HepG2 (cell line): ENCODE results near the gene RRBP1. TPM values are rescaled to one million over a fixed set of nuclear protein-coding genes. Genes with fewer than 3 reads are reported as not detected.

ENCODE experiments used
- ARID2 ChIP-seq: sonication (generic); formaldehyde crosslinking; IDR thresholded peaks from 2 replicates; pipeline ENCODE4 v1.8.1; 2022; ENCODE audit warnings: mild to moderate bottlenecking, missing genetic modification reagents, borderline replicate concordance
- CC2D1A ChIP-seq: sonication (generic); formaldehyde crosslinking; IDR thresholded peaks from 2 replicates; pipeline ENCODE4 v1.8.1; 2023; ENCODE audit warnings: mild to moderate bottlenecking, missing genetic modification reagents
- CCDC6 ChIP-seq: sonication (generic); formaldehyde crosslinking; IDR thresholded peaks from 2 replicates; pipeline ENCODE4 v1.8.1; 2022; ENCODE audit warnings: mild to moderate bottlenecking, missing genetic modification reagents, moderate library complexity
- DNMT1 ChIP-seq: sonication (generic); formaldehyde crosslinking; IDR thresholded peaks from 2 replicates; pipeline ENCODE4 v1.5.1; 2020; ENCODE audit warnings: mild to moderate bottlenecking, missing genetic modification reagents
- FOXC1 ChIP-seq: sonication (generic); formaldehyde crosslinking; IDR thresholded peaks from 2 replicates; pipeline ENCODE4 v1.8.0; 2022; ENCODE audit warnings: mild to moderate bottlenecking, missing genetic modification reagents, borderline replicate concordance
- FOXK1 ChIP-seq: sonication (generic); formaldehyde crosslinking; IDR thresholded peaks from 2 replicates; pipeline ENCODE4 v1.4.0; 2020; ENCODE audit warnings: low read depth, missing genetic modification reagents, borderline replicate concordance
- HIVEP1 ChIP-seq: sonication (generic); formaldehyde crosslinking; IDR thresholded peaks from 2 replicates; pipeline ENCODE4 v1.4.0; 2020; ENCODE audit warnings: mild to moderate bottlenecking, missing genetic modification reagents
- KLF16 ChIP-seq, 2 experiments: sonication (generic) in 1 of 2; formaldehyde crosslinking in 1 of 2; IDR thresholded peaks; 2 replicates each; pipeline versions ENCODE4 v1.6.1 to v1.8.0; 2016 to 2023; ENCODE audit warnings: missing genetic modification reagents in 2 of 2, missing compliant biosample characterization in 1 of 2
- KLF9 ChIP-seq: IDR thresholded peaks from 2 replicates; pipeline ENCODE4 v1.6.1; 2016; ENCODE audit warnings: low read depth
- MYNN ChIP-seq: sonication (generic); formaldehyde crosslinking; IDR thresholded peaks from 2 replicates; pipeline ENCODE4 v1.4.0; 2020; ENCODE audit warnings: mild to moderate bottlenecking, low read depth, missing genetic modification reagents
- RBM39 ChIP-seq: fragments of 200-400 bp; formaldehyde crosslinking; IDR thresholded peaks from one replicate; pipeline ENCODE4 v1.6.1; 2018; ENCODE audit warnings: antibody characterized with exemption, mild to moderate bottlenecking, low read depth, low read length; ENCODE audit not compliant: poor library complexity, severe bottlenecking
- RCOR2 ChIP-seq: IDR thresholded peaks from 2 replicates; pipeline ENCODE4 v1.6.1; 2016; ENCODE audit warnings: missing biosample characterization, missing genetic modification reagents
- RORA ChIP-seq: sonication (generic); formaldehyde crosslinking; IDR thresholded peaks from 2 replicates; pipeline ENCODE4 v1.5.0; 2020; ENCODE audit warnings: mild to moderate bottlenecking, missing genetic modification reagents, moderate library complexity
- SAFB2 ChIP-seq: sonication (generic); formaldehyde crosslinking; IDR thresholded peaks from 2 replicates; pipeline ENCODE4 v1.5.1; 2020; ENCODE audit warnings: missing genetic modification reagents, low read depth, mild to moderate bottlenecking, borderline replicate concordance
- THAP8 ChIP-seq: sonication (generic); formaldehyde crosslinking; IDR thresholded peaks from 2 replicates; pipeline ENCODE4 v1.5.1; 2020; ENCODE audit warnings: missing genetic modification reagents, mild to moderate bottlenecking, borderline replicate concordance
- TOE1 ChIP-seq: sonication (generic); formaldehyde crosslinking; IDR thresholded peaks from 2 replicates; pipeline ENCODE4 v1.4.0; 2020; ENCODE audit warnings: mild to moderate bottlenecking, missing genetic modification reagents
- ZBTB26 ChIP-seq: IDR thresholded peaks from 2 replicates; pipeline ENCODE4 v1.6.1; 2016; ENCODE audit warnings: missing compliant biosample characterization, missing genetic modification reagents, borderline replicate concordance
- ZMYM4 ChIP-seq: sonication (generic); formaldehyde crosslinking; IDR thresholded peaks from 2 replicates; pipeline ENCODE4 v1.8.1; 2023; ENCODE audit warnings: mild to moderate bottlenecking, missing genetic modification reagents
- ZNF253 ChIP-seq: sonication (generic); formaldehyde crosslinking; IDR thresholded peaks from 2 replicates; pipeline ENCODE4 v1.8.0; 2022; ENCODE audit warnings: mild to moderate bottlenecking, missing genetic modification reagents, borderline replicate concordance
- ZNF260 ChIP-seq: sonication (generic); formaldehyde crosslinking; IDR thresholded peaks from 2 replicates; pipeline ENCODE4 v1.4.0; 2020; ENCODE audit warnings: missing genetic modification reagents, low read depth, mild to moderate bottlenecking, borderline replicate concordance
- ZNF292 ChIP-seq: sonication (generic); formaldehyde crosslinking; IDR thresholded peaks from 2 replicates; pipeline ENCODE4 v1.8.1; 2022; ENCODE audit warnings: mild to moderate bottlenecking, low read depth, missing genetic modification reagents, borderline replicate concordance
- ZNF34 ChIP-seq: sonication (generic); formaldehyde crosslinking; IDR thresholded peaks from 2 replicates; pipeline ENCODE4 v1.4.0; 2020; ENCODE audit warnings: mild to moderate bottlenecking, missing genetic modification reagents, borderline replicate concordance
- ZNF557 ChIP-seq: sonication (generic); formaldehyde crosslinking; IDR thresholded peaks from 2 replicates; pipeline ENCODE4 v1.4.0; 2020; ENCODE audit warnings: missing genetic modification reagents
- ZNF616 ChIP-seq: sonication (generic); formaldehyde crosslinking; IDR thresholded peaks from 2 replicates; pipeline ENCODE4 v1.5.0; 2020; ENCODE audit warnings: low read depth, mild to moderate bottlenecking, missing genetic modification reagents
- ZNF703 ChIP-seq: sonication (generic); formaldehyde crosslinking; IDR thresholded peaks from 2 replicates; pipeline ENCODE4 v1.5.1; 2020; ENCODE audit warnings: missing genetic modification reagents, mild to moderate bottlenecking, moderate library complexity, borderline replicate concordance
- ZNF749 ChIP-seq: sonication (generic); formaldehyde crosslinking; IDR thresholded peaks from 2 replicates; pipeline ENCODE4 v1.8.0; 2022; ENCODE audit warnings: mild to moderate bottlenecking, missing genetic modification reagents, moderate library complexity, borderline replicate concordance
- ZNF83 ChIP-seq: sonication (generic); formaldehyde crosslinking; IDR thresholded peaks from 2 replicates; pipeline ENCODE4 v1.4.0; 2020; ENCODE audit warnings: missing genetic modification reagents, mild to moderate bottlenecking, borderline replicate concordance
- ZZZ3 ChIP-seq: sonication (generic); formaldehyde crosslinking; IDR thresholded peaks from 2 replicates; pipeline ENCODE4 v1.4.0; 2020; ENCODE audit warnings: missing genetic modification reagents, mild to moderate bottlenecking, borderline replicate concordance
- polyA plus RNA-seq, 8 experiments: library from polyadenylated mRNA; depleted of rRNA in 3 of 8; stranded (reverse) in 7 of 8; unstranded in 1 of 8; fragments of >200 nt; fragmentation: Illumina TruSeq in 4 of 8; extraction: Trizol in 4 of 8; gene quantifications; 2 replicates each; pipeline versions ENCODE4 v1.2.1 to v1.2.3, GENCODE V29; 2011 to 2016; ENCODE audit warnings: low read depth in 4 of 8, missing spikeins in 1 of 8, mixed read lengths in 1 of 8; ENCODE audit not compliant: insufficient read depth in 1 of 8
- total RNA-seq, 5 experiments: library from RNA; depleted of rRNA; stranded (reverse); fragments of >200 nt; fragmentation: Illumina TruSeq; extraction: Trizol; gene quantifications; 2 replicates each; pipeline ENCODE4 v1.2.3, GENCODE V29; 2016; ENCODE audit warnings: low read depth in 1 of 5

Gene RRBP1
- total and polyA plus RNA-seq, 2 of the 13 experiments (the other 11 are each of a cell fraction or from before 2014, with no cell fraction given) = 150 to 222 TPM

DNA sequence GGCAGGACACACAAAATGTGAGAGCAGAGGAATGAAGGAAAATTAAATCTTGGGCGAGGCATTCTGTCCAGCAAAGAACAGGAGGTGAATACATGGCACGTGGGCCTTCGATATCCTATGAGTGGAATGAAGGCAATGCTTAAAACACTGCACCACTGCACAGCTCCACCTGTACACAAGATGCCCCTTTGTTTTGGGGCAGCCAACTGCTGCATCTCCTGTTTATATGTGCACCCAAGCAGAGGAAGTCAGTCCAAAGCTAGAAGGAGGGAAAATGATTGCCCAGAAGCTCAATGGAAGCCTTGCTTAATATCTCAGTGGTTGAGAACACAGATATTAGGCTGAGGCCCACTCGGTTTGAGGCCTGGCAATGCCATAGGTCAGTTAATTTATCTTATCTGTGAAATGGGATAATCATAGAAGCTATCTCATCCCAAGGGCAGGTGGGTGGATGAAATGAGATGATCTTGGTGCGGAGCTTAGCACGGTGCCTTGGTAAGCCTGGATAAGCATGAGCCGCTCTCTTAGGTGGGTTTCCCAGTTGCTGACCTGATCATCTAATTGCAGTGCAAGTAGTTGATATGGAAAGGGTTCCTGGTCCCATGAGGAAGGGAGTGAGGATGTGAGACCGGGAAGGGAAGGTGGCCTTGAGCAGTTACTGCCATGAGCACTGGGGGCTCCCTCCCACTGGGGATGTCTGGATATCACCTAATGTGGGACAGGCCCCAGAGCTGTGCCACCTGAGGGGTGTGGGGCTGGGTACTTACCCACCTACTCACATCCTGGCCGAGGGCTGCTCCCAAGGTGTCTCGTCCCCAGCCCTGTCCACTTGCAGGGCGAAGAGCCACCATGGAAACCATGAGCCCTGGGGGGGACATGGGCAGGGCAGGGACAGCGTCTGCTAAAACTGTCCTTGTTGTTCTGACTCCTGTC is 27.6 kb upstream of the RRBP1 start (continued):
- peak; percentile 2 for TF ChIP-seq RBM39
- no peak for TF ChIP-seq CC2D1A
- TF ChIP-seq TOE1 (CRISPR knock-in tag) = no peak
- TF ChIP-seq FOXC1 (CRISPR knock-in tag) = no peak
- 0 out of 2 replicates have a peak, but pooled peaks have one; percentile 37 for TF ChIP-seq CCDC6 (CRISPR knock-in tag)
- no peak for TF ChIP-seq ZNF260 (CRISPR knock-in tag)
- 0 out of 2 replicates have a peak, but pooled peaks have one; percentile 57 for TF ChIP-seq MYNN (CRISPR knock-in tag)
- 0 out of 2 replicates have a peak, but pooled peaks have one; percentile 18 for TF ChIP-seq ZZZ3 (CRISPR knock-in tag)
- no peak for TF ChIP-seq ZNF83 (CRISPR knock-in tag)
- TF ChIP-seq ARID2 (CRISPR knock-in tag) = no peak
- no peak; the same call in 1 of the 2 replicates for TF ChIP-seq DNMT1 (CRISPR knock-in tag)
- no peak for TF ChIP-seq ZBTB26 (CRISPR knock-in tag)
- no peak; the same call in 1 of the 2 replicates for TF ChIP-seq RCOR2 (CRISPR knock-in tag)
- TF ChIP-seq THAP8 (CRISPR knock-in tag) = no peak
- TF ChIP-seq FOXK1 = no peak
- TF ChIP-seq KLF9 (CRISPR knock-in tag) = no peak
- TF ChIP-seq ZNF749 (CRISPR knock-in tag) = no peak
- TF ChIP-seq ZMYM4 = no peak; the same call in 1 of the 2 replicates
- TF ChIP-seq ZNF703 (CRISPR knock-in tag) = no peak
- TF ChIP-seq KLF16 (CRISPR knock-in tag; IDR thresholded peaks at IDR 0.05) = no peak
- TF ChIP-seq HIVEP1 (CRISPR knock-in tag) = no peak; the same call in 1 of the 2 replicates
- TF ChIP-seq SAFB2 = peak; percentile 45; the same call in 1 of the 2 replicates
- 0 out of 2 replicates have a peak, but pooled peaks have one; percentile 24 for TF ChIP-seq ZNF616 (CRISPR knock-in tag)
- no peak for TF ChIP-seq ZNF557
- no peak for TF ChIP-seq ZNF253
- no peak; the same call in 1 of the 2 replicates for TF ChIP-seq ZNF292 (CRISPR knock-in tag)
- no peak for TF ChIP-seq RORA
- TF ChIP-seq ZNF34 (CRISPR knock-in tag) = no peak
